ENCODE data around the gene IPPK.

IPPK gene

DNA sequence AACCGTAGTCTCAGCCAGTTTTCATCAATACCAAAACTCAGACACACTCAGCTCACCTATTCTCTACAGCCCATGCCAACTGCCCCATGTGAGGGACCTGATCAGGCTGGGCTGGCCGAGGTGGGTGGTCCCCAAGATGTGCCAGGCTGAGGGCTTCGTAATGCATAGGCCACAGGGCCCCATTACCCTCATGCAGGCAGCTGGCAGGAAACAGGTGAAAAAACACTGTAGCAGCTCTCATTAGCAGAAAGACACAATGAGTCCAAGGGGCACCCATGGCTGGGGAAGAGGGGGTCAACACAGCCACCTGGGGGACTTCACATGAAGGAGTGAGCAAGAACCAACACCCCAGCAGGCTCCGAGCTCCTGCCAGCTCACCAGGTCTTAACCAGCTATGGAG lies 8.2 kb downstream of the IPPK start:
- H3K4me3 ChIP-seq (ENCODE audit: low read depth, low read length), result no peak overlapping the region
- TF ChIP-seq, protein P1, sequence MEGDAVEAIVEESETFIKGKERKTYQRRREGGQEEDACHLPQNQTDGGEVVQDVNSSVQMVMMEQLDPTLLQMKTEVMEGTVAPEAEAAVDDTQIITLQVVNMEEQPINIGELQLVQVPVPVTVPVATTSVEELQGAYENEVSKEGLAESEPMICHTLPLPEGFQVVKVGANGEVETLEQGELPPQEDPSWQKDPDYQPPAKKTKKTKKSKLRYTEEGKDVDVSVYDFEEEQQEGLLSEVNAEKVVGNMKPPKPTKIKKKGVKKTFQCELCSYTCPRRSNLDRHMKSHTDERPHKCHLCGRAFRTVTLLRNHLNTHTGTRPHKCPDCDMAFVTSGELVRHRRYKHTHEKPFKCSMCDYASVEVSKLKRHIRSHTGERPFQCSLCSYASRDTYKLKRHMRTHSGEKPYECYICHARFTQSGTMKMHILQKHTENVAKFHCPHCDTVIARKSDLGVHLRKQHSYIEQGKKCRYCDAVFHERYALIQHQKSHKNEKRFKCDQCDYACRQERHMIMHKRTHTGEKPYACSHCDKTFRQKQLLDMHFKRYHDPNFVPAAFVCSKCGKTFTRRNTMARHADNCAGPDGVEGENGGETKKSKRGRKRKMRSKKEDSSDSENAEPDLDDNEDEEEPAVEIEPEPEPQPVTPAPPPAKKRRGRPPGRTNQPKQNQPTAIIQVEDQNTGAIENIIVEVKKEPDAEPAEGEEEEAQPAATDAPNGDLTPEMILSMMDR (IDR thresholded peaks at IDR 0.05; ENCODE audit: low read depth, low read length), result no peak

DNA sequence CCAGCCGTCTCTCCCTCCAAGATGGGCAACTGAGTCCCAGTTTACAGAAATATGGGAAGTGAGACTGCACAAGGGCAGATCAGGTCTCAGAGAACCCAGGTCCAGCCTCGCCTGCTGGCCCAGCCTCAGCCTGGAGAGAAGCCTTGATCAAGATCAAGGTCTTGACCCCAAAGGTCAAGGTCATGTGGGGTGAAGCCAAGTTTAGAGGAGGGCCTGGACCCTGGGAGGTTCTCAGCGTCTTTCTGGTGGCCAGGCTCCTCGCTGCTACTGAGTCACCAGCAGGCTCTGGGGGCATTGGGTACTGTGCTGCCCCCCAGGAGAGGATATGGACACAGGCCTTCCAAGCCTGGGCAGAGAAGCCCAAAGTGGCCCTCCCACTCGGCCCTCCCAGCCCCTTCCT lies 8.8 kb downstream of the IPPK start:
- H3K4me3 ChIP-seq (ENCODE audit: low read depth, low read length), result no peak overlapping the region
- TF ChIP-seq, protein P1 (IDR thresholded peaks at IDR 0.05; ENCODE audit: low read depth, low read length), result no peak

DNA sequence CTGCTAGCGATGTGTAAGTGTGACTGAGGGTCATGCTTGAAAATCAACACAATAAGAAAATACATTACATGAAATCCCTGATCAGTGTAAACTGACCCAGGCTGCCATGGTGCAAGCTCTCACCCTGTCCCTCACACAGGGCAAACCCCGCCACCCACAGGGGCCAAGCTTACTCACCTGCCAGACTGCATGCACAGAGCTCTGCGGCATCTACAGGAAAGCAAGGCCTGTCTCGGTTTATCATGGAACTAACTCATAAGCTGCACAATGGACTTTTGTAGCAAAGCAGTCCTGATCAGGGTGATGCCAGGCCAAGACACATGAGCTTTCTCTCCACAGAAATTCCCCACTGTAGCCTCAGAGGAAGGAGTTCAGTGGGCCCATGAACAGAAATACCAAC lies 9.7 kb downstream of the IPPK start:
- no peak overlapping the region for H3K4me3 ChIP-seq (ENCODE audit: low read depth, low read length)
- TF ChIP-seq, protein P1 (IDR thresholded peaks at IDR 0.05; ENCODE audit: low read depth, low read length), result no peak

DNA sequence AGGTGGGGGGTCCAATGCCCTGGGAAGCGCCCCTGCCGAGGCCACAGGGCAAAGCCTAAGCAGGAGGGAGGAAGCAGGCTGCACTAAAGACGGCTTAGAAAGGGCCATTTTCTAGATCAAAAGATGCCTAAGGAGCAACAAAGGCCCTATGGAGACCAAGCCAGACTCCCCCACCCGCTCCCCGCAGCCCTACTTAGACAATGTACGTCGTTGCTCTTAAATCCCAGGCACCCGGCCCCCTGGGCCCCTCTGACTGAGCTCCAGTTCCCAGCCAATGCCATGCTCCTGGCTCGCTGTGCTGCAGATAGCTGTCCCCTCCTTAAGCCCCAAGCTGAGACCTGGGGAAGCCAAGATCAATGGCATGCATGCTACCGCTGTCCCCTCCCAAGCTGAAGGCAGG lies 10.3 kb downstream of the IPPK start:
- TF ChIP-seq, protein P1 (IDR thresholded peaks at IDR 0.05; ENCODE audit: low read depth, low read length), result no peak
- no peak overlapping the region for H3K4me3 ChIP-seq (ENCODE audit: low read depth, low read length)

DNA sequence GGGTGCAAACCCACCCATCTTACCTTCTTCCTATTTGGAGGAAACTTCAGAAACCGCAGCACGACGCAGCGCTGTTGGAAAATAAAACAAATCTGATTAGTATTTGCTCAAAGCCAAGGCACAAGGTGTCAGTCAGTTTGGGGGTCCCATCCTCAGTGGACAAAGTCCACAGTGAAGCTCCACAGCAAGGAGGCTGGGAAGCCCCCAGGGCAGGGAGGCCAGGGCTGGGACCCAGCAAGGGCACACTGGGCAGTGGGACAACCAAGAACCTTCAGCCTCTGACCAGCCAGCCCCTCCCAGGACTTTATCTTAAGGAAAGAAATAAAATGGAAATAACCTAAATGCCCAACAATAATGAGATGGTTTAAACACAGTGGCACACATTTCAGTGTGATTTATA lies 11.3 kb downstream of the IPPK start:
- TF ChIP-seq, protein P1 (IDR thresholded peaks at IDR 0.05; ENCODE audit: low read depth, low read length), result no peak
- H3K4me3 ChIP-seq (ENCODE audit: low read depth, low read length), result no peak overlapping the region

DNA sequence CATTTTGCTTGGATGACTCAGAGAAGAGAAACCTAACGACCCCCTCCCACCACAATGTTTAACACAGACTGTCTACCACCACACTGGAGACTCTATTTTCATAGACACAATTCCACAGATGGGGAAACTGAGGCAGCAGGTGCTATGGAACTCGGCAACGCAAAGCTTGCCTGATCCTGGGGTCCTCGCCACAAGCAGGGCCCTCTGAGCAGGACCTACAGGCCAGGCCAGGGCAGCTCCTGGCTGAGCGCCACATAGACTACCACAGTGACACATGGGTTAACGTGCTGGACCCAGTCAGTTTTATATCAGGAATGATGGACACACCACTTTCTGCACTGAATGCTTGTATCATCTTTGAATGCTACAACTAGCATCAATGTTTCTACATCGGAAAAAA lies 11.8 kb downstream of the IPPK start:
- H3K4me3 ChIP-seq (ENCODE audit: low read depth, low read length), result no peak overlapping the region

DNA sequence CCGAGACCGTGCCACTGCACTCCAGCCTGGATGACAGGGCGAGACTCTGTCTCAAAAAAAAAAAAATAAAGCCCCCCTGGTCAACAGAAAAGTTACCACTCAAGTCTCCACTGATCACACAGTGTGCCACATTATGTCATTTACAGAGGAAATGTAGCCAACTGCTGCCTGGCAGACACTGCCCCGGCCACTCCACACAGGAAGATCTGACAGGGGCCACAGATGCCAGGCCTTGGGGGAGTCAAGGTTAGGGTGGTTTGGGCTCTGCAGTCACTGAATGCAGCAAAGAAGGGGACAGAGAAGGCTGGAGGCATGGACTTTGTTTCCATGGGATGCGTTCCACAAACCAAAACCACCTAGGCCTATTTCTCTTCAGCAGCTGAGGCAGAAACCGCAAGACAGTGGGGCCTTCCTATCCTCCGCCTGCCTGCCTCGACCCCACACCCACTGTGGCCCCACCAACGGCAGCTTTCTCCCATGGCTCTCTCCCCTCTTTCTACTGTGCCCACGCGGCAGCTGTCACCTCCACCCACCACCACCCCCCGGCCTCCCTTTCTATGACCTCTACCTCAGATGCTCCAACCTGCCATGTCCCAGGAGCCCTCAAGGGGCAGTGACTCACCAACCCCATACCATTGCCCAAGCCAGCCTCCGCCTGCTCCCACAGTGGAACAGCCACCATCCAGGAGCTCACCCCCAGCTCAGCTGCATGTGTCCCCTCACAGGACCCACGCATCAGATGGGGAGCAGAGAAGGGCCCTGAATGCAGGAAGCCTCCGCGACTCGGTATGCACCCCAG lies 12.4 kb downstream of the IPPK start:
- TF ChIP-seq, protein P1 (IDR thresholded peaks at IDR 0.05; ENCODE audit: low read depth, low read length), result no peak
- no peak overlapping the region for H3K4me3 ChIP-seq (ENCODE audit: low read depth, low read length)

More for the DNA sequence above, 11.8 kb downstream of the IPPK start:
- TF ChIP-seq, protein P1 (IDR thresholded peaks at IDR 0.05; ENCODE audit: low read depth, low read length), result no peak

Data from WI38 (cell line).